ENCODE results near the gene OXGR1. TPM values are rescaled to one million over a fixed set of nuclear protein-coding genes. Genes with fewer than 3 reads are reported as not detected.

OXGR1 gene
- total RNA-seq, 1 donor = not detected

- TF ChIP-seq CTCF (IDR thresholded peaks at IDR 0.05; ENCODE audit: insufficient read depth, low read length) = no peak
- no peak overlapping the region for H3K4me3 ChIP-seq (ENCODE audit: low read depth, low read length)
- DNase-seq (ENCODE audit: low read depth) = no peak
Measured at GRCh38 chr13:96999091-96999490, 4.8 kb upstream of the OXGR1 start.

GRCh38 chr13:96998051-96998450 lies 3.8 kb upstream of the OXGR1 start:
- H3K4me3 ChIP-seq (ENCODE audit: low read depth, low read length) = no peak overlapping the region
- TF ChIP-seq CTCF (IDR thresholded peaks at IDR 0.05; ENCODE audit: insufficient read depth, low read length) = no peak
- no peak for DNase-seq (ENCODE audit: low read depth)

- H3K4me3 ChIP-seq (ENCODE audit: low read depth, low read length) = no peak overlapping the region
- no peak for DNase-seq (ENCODE audit: low read depth)
- TF ChIP-seq CTCF (IDR thresholded peaks at IDR 0.05; ENCODE audit: insufficient read depth, low read length) = no peak
Measured at GRCh38 chr13:96996886-96997285, 2.6 kb upstream of the OXGR1 start.

GRCh38 chr13:96996107-96996506 lies 1.8 kb upstream of the OXGR1 start:
- DNase-seq (ENCODE audit: low read depth) = no peak
- no peak for TF ChIP-seq CTCF (IDR thresholded peaks at IDR 0.05; ENCODE audit: insufficient read depth, low read length)

GRCh38 chr13:96994858-96995243 lies 575 bp upstream of the OXGR1 start:
- TF ChIP-seq CTCF (IDR thresholded peaks at IDR 0.05; ENCODE audit: insufficient read depth, low read length) = no peak
- H3K4me3 ChIP-seq (ENCODE audit: low read depth, low read length) = no peak overlapping the region
- DNase-seq (ENCODE audit: low read depth) = no peak

More at GRCh38 chr13:96996107-96996506, 1.8 kb upstream of the OXGR1 start:
- H3K4me3 ChIP-seq (ENCODE audit: low read depth, low read length) = no peak overlapping the region

- no peak for TF ChIP-seq CTCF (IDR thresholded peaks at IDR 0.05; ENCODE audit: insufficient read depth, low read length)
- H3K4me3 ChIP-seq (ENCODE audit: low read depth, low read length) = peak overlapping the region; percentile 57
- DNase-seq (ENCODE audit: low read depth) = no peak
Measured at GRCh38 chr13:96993634-96994016, 651 bp downstream of the OXGR1 start.

GRCh38 chr13:96992633-96993032 lies 1.6 kb downstream of the OXGR1 start:
- H3K4me3 ChIP-seq (ENCODE audit: low read depth, low read length) = no peak overlapping the region
- no peak for TF ChIP-seq CTCF (IDR thresholded peaks at IDR 0.05; ENCODE audit: insufficient read depth, low read length)
- no peak for DNase-seq (ENCODE audit: low read depth)

Measured in fibroblast of the aortic adventitia (primary cell).